Fibroblast of skin of right biceps (primary cell): ENCODE data around the gene F8A2.
A peak's percentile ranks its signal among the peaks of the same experiment; 100 is the strongest.
"Not testable (repeated sequence)": the region's sequence is repeated elsewhere in the genome, so short reads cannot be mapped to it uniquely, and the experiment has no call there.

Experiments
- DNase-seq: peaks from one replicate; pipeline ENCODE4 v3.0.0-alpha.2; 2013

F8A2 gene

DNA sequence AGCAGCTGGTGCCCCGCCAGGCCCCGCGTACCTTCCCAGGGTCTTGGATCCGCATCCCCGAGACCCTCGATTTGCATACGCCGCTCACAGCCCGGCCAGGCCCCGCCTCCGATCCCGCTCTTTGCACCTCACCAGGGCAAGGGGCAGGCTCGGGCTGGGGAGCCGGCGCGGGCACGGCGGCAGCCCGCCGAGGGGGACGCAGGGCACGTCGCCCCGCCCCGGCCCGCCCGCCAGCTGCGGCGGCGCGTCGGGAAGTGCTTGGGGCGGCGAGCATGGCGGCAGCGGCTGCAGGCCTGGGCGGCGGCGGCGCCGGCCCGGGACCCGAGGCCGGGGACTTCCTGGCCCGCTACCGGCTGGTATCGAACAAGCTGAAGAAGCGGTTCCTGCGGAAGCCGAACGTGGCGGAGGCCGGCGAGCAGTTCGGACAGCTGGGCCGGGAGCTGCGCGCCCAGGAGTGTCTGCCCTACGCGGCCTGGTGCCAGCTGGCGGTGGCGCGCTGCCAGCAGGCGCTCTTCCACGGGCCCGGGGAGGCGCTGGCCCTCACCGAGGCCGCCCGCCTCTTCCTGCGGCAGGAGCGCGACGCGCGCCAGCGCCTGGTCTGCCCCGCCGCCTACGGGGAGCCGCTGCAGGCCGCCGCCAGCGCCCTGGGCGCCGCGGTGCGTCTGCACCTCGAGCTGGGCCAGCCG is at the start of gene F8A2:
Gene F8A2, plus strand, starts transcription at position 253 of the 686 bp plus-strand sequence. Its CDS starts 20 bp downstream, at position 273.
- DNase-seq = not testable (repeated sequence)

DNA sequence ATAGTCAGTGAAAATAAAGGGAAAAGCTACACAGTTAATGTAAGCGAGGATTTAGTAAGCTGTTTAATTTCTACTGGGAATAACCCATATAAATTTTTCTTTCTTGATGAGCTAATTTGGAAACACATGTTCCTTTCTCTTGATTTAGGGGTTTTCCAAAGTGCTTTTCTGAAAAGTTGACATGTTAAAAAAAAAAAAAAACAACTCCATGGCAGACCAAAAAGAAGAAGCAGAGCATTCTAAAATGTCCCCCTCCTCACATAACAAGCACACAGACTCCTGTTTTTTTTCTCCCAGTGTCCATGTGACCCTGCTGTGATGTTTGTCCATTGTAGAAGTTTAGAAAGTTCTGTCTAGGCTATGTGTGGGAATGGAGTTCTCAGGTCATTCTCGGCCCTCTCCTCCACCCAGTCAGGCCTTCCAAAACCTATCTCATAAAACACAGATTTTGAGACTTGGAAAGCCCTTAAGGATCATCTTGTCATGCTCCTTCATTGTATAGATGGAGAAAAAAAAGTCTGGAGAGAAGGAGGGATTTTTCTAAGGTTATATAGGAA is 48.3 kb upstream of the F8A2 start:
- no peak for DNase-seq

DNA sequence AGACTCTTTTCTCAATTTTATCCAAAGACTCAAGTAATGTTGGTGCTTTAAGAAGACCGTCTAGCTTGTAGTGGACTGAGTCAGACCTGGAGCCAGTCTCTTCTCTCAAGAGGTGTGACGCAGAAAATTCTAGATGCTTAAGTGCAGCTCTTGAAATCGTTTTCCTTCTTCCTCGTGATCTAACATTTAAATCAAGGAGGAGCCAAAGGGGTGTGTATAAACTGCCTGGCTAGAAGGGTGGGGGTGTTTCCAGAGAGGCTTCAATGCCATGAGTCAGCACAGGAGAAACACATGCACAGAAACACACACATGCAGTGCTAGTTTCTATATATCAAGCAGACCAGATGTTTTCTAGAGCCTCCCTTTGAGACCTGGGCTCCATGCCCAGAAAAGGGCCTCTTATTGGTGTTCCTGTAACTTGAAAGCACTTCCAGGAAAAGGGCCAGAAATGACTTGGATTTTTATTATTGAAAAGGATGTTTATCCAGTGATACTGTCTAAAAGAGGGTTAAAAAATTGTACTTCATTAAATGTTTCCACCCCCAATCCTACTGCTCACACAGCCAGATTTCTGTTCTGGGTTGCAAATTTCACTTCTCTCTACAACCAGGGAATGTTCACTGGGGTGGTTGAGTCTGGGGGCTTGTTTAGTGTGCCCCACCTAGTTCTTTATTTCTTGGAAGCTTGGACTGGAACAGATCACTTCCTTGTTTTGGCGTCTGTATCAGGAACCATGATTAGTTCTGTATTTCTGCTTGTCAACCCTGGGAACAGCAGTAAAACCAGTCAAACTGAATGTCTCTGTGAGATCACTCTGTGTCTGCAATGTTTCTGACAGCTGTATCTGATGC is 47.2 kb upstream of the F8A2 start, which contains the start of gene CLIC2:
Gene CLIC2, minus strand, starts transcription at position 129 of the 851 bp plus-strand sequence. CDS start 187 bp downstream, outside the sequence.
- DNase-seq = peak; percentile 80

DNA sequence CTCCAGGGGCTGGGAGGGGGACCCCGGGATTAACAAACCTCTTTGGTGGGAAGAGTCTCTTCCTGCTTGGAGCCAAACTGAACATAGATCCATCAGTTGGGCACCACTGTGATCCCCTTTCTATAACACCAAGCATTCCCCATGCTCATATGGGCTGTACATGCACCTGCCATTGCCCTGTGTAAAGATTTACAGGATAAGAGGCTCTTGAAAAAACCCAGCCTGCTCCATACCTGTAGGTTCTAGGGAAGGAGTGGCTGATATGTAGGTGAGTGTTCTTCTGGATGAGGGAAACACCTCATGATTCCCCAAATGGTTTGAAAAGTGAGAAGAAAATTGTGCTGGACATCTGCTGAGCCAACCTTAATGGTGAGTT is 46.6 kb upstream of the F8A2 start:
- not testable (repeated sequence) for DNase-seq

GRCh38 chrX:155345689-155346088 is 36.2 kb upstream of the F8A2 start:
- not testable (repeated sequence) for DNase-seq

DNA sequence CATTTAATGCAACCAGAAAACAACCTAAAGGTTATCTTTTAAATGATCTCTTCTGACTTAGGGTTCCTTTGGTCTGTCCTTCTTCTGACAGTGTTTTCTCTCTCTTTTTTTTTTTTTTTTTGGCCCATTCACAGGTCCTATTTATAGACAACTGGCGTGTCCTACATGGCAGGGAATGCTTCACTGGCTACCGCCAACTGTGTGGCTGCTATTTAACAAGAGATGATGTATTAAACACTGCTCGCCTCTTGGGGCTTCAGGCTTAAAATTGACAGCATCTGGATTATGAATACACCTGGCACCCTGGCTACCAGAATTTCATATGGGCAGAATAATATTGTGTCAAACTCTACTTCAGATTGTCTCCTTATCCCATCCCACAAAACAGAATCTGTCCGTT is 32.4 kb upstream of the F8A2 start:
- not testable (repeated sequence) for DNase-seq

- DNase-seq = not testable (repeated sequence)
Measured at GRCh38 chrX:155363712-155364111, 18.2 kb upstream of the F8A2 start.

DNA sequence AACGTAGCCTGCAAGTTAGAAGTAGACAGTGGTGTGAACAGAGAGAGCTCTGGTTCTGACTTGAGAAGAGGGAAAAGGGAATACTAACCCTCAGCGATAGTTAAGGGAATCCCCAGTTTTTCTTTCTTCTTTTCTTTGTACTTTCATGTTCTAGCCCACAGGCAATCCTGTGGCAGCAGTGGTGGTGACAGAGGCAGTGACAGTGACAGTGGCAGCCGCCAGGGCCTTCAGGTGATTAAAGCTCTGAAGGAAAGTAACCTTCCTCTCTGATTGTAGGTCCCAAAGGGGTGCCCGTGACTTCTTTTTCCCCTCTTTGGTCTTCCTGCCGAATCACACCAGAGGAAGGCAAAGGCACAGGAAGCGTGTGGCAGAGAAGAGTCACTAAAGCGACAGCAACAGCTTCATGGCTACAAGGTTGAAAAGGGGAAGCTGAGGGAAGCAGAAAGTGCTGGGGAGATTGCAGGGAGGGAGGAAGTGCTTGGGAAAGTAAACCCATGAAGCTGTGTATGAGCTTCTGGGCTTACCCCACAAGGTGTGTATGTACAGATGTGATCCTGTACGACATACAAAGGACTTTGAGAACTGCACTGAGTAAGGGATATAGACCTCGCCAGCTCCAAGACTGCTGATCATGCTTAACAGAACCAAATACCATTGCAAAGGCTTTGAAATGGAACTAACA is 8.0 kb upstream of the F8A2 start:
- not testable (repeated sequence) for DNase-seq

DNA sequence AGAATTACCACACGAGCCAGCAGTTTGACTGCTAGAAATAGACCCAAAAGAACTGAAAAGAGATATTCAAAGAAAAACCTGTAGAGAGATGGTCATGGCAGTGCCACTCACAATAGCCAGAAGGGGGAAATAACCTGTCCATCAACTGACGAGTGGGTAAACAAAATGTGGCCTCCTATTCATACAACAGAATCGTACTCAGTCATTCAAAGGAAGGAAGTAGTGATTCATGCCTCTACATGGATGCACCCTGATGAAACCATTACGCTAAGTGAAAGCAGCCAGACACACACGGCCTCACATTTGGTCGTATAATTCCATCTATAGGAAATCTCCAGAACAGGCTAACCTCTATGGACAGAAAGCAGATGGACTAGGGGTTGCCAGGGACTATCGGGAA is 2.1 kb upstream of the F8A2 start:
- DNase-seq = not testable (repeated sequence)

DNA sequence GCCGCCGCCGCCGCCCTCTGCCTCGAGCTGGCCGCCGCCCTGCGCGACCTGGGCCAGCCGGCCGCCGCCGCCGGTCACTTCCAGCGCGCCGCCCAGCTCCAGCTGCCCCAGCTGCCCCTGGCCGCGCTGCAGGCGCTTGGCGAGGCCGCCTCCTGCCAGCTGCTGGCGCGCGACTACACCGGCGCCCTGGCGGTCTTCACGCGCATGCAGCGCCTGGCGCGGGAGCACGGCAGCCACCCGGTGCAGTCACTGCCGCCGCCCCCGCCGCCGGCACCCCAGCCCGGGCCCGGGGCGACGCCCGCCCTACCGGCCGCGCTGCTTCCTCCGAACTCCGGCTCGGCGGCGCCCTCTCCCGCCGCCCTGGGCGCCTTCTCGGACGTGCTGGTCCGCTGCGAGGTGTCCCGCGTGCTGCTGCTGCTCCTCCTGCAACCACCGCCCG is 653 bp downstream of the F8A2 start:
- DNase-seq = not testable (repeated sequence)

DNA sequence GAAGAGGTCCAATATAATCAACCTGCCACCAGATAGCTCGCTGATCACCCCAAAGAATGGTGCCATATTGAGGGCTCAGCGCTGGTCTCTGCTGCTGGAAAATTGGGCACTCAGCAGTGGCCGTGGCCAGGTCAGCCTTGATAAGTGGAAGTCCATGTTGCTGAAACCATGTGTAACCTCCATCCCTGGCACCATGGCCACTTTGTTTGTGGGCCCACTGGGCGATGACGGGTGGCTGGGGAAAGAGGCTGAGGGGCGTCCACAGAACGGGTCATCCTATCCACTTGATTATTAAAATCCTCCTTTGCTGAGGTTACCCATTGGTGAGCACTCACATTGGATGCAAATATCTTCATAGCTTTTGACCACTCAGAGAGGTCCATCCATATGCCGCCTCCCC is 7.7 kb downstream of the F8A2 start:
- DNase-seq = no peak

DNA sequence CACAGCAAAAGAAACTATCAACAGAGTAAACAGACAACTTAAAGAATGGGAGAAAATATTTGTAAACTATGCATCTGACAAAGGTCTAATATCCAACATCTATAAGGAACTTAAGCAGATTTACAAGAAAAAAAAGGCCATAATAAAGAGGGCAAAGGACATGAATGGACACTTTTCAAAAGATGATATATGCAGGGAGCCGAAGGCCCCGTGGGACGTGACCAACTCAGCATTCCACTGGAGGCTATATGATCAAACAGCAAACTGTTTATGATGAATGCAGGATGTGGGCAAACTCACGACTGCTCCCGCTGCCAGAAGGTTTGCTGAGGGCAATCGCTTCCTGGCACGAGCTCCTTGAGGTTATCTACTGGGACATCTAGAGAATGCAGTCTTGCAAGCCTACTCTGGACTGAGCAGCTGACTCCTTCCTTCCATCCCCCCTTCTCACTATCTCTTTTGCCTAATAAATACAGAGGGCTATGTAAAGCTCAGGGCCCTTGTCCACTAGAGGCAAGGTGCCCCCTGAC is 12.9 kb downstream of the F8A2 start:
- not testable (repeated sequence) for DNase-seq

GRCh38 chrX:155406429-155406828 is 24.5 kb downstream of the F8A2 start:
- no peak for DNase-seq

DNA sequence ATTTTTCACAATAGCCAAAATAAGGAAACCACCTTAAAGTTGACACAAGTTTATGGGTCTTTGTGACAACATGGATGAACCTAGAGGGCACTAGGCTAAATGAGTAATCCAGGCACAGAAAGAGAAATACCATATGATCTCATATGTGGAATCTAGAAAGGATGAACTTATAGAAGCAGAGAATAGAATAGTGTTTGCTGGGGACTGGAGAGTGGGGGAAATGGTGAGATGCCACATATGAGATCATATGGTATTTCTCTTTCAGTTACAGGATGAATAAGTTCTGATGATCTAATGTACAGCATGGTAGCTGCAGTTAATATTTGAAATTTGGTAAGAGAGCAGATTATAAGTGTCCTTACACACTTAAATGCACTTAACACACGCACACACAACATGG is 35.9 kb downstream of the F8A2 start:
- no peak for DNase-seq
